SKM-1 (cell line): ENCODE data around the gene FGGY.
"Not testable (repeated sequence)": the region's sequence is repeated elsewhere in the genome, so short reads cannot be mapped to it uniquely, and the experiment has no call there.

Experiments used
- DNase-seq: peaks from one replicate; lab custom pipeline; 2025; ENCODE audit not compliant: unreplicated experiment; lab: John Stamatoyannopoulos, UW

Gene FGGY

GRCh38 chr1:59477286-59477685, 180.4 kb downstream of the FGGY start:
- DNase-seq = no peak

DNA sequence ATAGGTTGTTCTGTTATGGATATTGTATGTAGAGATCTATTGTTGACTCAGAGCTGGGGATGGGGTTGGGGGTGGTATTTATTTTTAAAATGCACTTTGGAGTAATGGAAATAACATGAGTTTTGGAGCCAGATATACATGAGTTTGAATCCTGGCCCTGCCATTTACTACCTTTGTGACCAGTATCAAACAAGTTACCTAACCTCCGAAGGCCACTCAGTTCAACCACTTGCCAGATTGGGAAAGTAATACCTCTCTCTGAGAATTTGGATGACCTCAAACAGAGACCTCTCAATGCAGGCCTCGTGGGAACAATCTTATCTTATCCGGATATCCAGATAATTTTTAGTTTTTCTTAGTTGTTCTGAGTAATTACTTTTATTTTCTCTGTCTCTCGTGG, 181.0 kb downstream of the FGGY start:
- DNase-seq = no peak

DNA sequence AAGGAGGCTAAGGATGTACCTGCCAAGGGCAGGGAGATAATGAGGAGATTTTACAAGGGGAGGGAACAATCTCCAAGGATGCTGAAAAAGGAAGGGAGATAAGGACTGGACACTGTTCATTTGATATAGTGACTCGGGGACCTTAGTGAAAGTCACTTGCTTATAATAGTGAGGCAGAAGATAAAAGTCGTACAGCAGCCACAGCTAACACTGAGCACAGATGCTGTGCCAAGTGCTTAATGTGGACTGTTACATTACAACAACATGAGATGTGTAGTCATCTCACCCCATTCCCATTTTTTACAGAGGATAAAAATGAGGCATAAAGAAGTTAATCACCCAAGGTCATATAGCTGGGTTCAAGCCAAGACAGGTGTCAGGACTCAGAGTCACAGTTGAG, 181.9 kb downstream of the FGGY start:
- no peak for DNase-seq

GRCh38 chr1:59480188-59480888, 183.4 kb downstream of the FGGY start:
- no peak for DNase-seq

- no peak for DNase-seq
Measured at GRCh38 chr1:59481881-59482505, 185.1 kb downstream of the FGGY start.

DNA sequence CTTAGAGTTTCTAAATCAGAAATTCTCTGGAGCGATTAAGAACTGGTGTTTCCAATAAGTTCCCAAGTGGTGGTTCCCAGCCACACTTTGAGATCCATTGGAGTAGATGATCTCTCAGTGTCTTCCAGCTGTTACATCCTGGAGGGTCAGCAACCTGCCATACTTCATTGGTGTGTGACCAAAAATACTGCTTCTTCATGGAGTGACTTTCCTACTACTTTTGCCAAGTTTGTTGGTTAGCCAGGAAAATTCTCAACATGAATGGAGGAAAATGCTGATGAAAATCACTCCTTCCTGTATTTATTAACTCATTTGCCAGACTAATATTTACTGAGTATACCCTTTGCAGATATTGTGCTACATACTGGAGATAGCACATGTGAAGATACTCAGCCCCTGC, 186.1 kb downstream of the FGGY start:
- DNase-seq = no peak

DNA sequence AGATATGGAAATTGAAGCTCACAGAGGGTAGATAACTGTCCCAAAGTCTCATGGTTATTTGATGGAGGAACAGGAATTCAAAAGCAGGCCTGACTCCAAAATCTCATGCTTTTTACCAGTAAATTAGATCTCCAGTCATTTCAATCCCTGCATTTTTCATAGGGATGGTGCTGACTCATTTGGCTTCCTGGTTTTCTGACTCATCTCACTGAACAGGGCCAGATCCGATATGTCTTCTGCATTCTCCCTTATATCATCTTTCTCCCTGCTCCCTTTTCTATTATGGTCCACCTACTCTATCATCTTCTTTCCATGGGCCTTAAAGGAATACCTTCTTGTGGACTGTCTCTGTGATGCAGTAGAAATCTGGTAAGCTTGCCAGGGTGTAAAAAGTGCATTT, 187.2 kb downstream of the FGGY start:
- no peak for DNase-seq

- DNase-seq = no peak
Measured at GRCh38 chr1:59485171-59485570, 188.3 kb downstream of the FGGY start.

GRCh38 chr1:59485949-59486348, 189.1 kb downstream of the FGGY start:
- DNase-seq = no peak

- DNase-seq = no peak
Measured at GRCh38 chr1:59486615-59487014, 189.7 kb downstream of the FGGY start.

GRCh38 chr1:59487335-59488031, 190.6 kb downstream of the FGGY start:
- no peak for DNase-seq

GRCh38 chr1:59492500-59492899, 195.6 kb downstream of the FGGY start:
- DNase-seq = no peak

DNA sequence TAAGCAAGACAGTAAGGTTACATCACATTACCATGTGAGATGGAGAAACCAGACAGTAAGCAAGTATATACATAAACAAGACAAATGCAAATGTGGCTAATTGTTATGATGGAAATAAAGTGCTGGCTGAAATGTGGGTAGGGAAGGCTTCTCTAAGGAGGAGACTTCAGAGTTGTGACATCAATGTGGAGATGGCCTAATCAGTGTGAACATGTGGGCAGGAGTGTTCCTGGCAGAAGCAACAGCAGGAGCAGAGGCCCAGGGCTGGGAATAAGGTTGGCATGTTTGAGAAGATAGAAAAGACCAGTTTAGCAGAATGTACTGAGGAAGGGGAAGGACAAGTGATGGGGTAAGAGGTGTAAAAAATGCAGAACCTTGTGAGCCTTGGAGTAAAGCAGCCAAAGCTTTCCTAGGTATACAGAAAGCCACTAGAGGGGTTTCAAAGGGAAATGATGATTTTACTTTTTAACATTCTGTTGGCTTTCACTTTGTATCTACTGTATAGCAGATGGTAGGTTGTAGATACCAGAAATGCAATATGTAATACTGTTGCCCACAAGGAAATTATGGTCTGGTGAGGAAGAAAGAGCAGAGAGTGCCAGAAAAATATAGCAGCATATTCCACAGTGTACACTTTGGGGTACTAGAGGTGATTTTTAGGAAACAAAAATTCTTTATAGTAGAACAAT, 197.4 kb downstream of the FGGY start:
- peak; percentile 11 for DNase-seq

DNA sequence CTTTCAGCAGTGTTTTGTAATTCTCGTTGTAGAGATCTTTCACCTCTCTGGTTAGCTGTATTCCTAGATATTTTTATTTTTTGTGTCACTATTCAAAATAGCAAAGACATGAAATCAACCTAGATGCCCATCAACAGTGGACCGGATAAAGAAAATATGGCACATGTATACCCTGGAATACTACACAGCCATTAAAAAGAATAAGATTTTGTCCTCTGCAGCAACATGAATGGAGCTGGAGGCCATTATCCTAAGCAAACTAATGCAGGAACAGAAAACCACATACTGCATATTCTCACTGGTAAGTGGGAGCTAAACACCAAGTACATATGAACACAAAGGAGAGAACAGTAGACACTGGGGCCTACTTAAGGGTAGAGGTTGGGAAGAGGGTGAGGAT, 199.3 kb downstream of the FGGY start:
- not testable (repeated sequence) for DNase-seq

DNA sequence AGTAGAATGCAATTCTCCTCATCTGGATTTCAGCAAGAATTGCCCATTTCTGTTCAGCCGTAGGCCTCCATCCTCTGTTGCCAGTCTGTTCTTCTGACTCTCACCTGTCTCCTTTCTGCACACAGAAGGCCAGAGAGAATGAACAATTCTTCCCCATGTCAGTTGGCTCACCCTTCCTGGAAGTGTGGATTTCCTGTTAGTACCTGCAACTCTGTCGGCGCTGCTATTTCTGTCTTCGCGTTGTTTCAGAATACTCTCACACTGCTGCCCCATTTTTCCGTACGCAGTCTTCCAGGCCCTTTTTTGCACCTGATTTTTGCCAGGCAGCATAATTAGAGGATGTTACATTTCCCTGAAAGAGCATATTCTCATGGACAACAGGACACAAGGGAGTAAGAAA, 200.7 kb downstream of the FGGY start:
- DNase-seq = no peak

- DNase-seq = peak; percentile 31
Measured at GRCh38 chr1:59498640-59499039, 201.7 kb downstream of the FGGY start.

DNA sequence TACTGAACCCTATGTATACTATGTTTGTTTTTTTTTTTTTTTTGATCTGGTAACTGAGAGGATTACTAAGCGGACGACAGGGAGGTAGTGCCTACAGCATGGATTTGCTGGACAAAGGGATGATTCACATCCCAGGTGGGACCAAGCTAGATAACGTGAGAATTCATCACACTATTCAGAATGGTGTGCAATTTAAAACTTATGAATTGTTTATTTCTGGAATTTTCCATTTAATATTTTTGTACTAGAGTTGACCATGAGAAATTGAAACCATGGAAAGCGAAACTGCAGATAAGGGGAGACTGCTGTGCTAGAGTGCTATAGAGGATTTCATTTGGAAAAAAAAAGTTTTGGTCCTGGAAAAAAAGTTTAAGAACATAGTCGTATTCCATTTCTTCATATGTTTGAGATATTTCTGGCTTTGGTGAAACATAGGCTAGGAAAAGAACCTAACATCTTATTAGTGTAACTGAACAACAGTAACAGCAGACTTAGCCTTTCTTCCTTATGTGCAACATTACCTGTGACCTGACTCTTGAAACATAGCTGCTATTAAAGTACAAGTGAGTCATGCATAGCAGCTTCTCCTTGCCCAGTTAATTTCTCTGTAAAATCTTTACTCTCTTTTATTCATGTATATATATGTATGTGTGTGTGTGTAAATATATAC, 202.5 kb downstream of the FGGY start:
- no peak for DNase-seq

DNA sequence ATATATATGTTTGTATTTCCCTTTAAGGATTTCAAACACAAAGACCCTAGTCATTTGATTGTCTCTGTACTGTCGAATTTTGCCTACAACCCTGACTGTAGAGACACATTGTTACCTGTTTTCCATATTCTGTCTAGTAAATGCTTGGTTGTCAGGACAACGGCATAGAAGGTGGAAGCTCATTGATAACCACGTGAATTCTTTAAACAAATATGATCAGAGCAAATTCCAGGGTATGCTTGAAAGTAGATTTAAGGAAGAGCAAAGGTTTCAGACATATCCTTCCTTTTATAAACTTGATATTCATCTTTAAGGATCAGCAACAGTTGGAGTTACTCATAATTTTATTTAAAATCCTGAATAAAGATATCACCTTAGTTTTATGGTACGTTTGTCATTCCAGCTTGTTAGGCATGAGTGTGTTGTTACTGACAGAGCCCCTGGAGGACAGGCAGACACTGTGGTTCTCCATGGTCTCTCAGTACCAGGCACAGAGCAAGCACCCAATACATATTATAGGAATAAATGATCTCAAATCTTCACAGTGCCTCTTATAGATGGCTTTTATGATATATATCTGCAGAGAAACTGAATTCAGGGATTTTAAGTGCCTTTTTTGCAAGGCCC, 203.2 kb downstream of the FGGY start:
- DNase-seq = no peak

DNA sequence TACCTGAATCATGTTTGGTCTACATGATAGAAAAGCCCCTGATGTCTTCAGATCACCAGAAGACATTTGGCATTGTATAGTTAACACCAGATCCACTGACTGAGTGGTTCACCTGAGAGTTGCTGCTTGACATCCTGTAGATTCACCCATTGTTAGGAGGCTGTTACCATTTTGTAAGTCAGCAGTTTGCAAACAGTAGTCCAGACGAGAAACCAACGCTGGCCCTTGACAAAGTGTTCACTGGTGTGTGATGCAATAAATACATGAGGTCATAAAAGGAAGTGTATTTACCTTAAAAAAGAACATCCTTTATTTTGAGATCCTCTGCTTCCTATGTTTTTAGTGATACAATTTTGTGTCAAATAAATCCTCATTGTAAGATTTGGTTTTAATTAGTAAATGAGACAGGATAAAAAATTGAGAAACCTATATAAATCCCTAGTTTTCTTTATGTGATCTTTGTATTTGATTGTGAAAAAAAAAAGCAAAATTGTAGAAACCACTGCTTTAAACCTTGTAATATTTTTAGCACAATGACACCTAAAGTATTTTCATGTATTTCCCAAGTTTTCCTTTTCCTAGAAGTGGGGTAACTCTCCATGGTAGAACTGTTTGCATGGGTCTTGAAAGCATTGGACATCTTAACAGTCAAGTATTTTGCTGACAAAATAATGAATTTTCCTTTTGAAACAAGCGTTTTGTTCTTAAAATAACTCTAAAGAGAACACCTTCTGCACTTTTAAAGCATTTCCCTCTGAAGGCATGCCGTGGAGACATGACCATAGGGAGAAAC, 204.3 kb downstream of the FGGY start:
- DNase-seq = peak; percentile 24
